Naive thymus-derived CD8-positive, alpha-beta T cell (primary cell): Measurements from ENCODE around the gene DUSP14. TPM values are rescaled to one million over a fixed set of nuclear protein-coding genes. Genes with fewer than 3 reads are reported as not detected.

Source experiments
- ATAC-seq, 2 donors: fragments of 150-1000 bp; cut with Tn5 transposase in 1 of 2; sonication (Bioruptor Pico), chemical (Tn5 transposase) in 1 of 2; 1 replicate in 1 of 2; 2 replicates in 1 of 2; pipeline ENCODE4 v1.10.0; 2021; ENCODE audit warnings: mild to moderate bottlenecking in 2 of 2, moderate library complexity in 2 of 2
- POLR2A ChIA-PET: fragments of 350-600 bp; sonication (Branson Sonifier 250); formaldehyde crosslinking; loops from one replicate; lab custom pipeline; 2021; ENCODE audit warnings: antibody characterized with exemption; lab: Charles Lee
- DNase-seq, 10 donors: peaks; one replicate each; pipeline versions ENCODE4 v3.0.0 to v3.0.0-alpha.2; 2020 to 2022
- H3K27ac Mint-ChIP-seq, 10 donors: one replicate each; pipeline ENCODE4 v1.8.0; 2020 to 2022; ENCODE audit warnings: mild to moderate bottlenecking in 10 of 10, mixed read lengths in 10 of 10, moderate library complexity in 4 of 10, inconsistent platforms in 1 of 10
- H3K27me3 Mint-ChIP-seq, 5 donors: one replicate each; pipeline ENCODE4 v1.8.0; 2021 to 2022; ENCODE audit warnings: mixed read lengths in 5 of 5
- H3K36me3 Mint-ChIP-seq, 3 donors: one replicate each; pipeline ENCODE4 v1.8.0; 2020 to 2022; ENCODE audit warnings: mixed read lengths in 3 of 3, mild to moderate bottlenecking in 2 of 3, inconsistent platforms in 1 of 3
- H3K4me1 Mint-ChIP-seq, 4 donors: one replicate each; pipeline ENCODE4 v1.8.0; 2021 to 2022; ENCODE audit warnings: mixed read lengths in 4 of 4
- H3K4me3 Mint-ChIP-seq, 10 donors: one replicate each; pipeline ENCODE4 v1.8.0; 2020 to 2022; ENCODE audit warnings: mild to moderate bottlenecking in 10 of 10, mixed read lengths in 10 of 10, moderate library complexity in 6 of 10, inconsistent platforms in 1 of 10
- H3K9me3 Mint-ChIP-seq, 9 donors: one replicate each; pipeline ENCODE4 v1.8.0; 2020 to 2022; ENCODE audit warnings: mixed read lengths in 9 of 9, mild to moderate bottlenecking in 3 of 9, inconsistent platforms in 1 of 9, moderate library complexity in 1 of 9
- polyA plus RNA-seq, 3 donors: library from polyadenylated mRNA; unstranded; fragments of 300-500 nt; fragmentation: Illumina TruSeq; gene quantifications; one replicate each; pipeline ENCODE4 v1.2.3, GENCODE V29; 2021
- total RNA-seq, 8 experiments: library from RNA in 2 of 8; stranded (reverse) in 2 of 8; gene quantifications; one replicate each; pipeline ENCODE4 v1.2.3 and lab custom pipeline; 2021 to 2026

DUSP14 gene
- total and polyA plus RNA-seq, 5 experiments from 2014 or later: 6.8 to 17.4 (median 13.8) TPM

DNA sequence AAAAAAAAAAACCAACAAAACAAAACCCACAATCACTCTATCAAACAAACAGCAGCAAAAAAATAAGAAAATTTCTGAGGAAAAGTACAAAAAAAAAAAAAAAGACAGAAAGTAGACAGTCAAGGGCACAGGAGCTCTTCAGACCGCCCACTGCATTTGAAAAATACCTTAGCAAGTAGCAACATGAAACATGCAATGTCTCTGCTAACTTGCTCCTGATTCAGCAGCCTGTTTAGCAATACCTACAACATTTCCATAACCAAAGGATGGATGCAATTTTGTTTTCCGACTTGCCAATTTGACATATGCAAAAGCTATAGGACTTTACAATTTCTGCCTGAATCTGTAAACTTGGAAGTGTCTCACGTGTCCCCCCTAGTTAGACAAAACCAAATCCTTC lies 62.1 kb downstream of the DUSP14 start:
- Mint-ChIP-seq H3K4me1 (peaks cover 30 to 77% (median 61%) of the 10 kb centered on the region in 4 donors), H3K4me3 (peak overlapping the region in 8 of 10 donors; percentile 13 to 57 (median 43)), H3K9me3 (no peaks in the 10 kb centered on the region), H3K36me3 (peaks cover 0 to 87% (median 4%) of the 10 kb centered on the region in 3 donors), H3K27me3 (no peaks in the 10 kb centered on the region), H3K27ac (peak overlapping the region in 8 of 10 donors; percentile 26 to 86 (median 74))
- ATAC-seq: no peak
- no peak for DNase-seq
- POLR2A ChIA-PET: interaction anchor here (0.6 to 0.7 kb wide), 2 partner anchors 42 to 52 kb away, joined by 3 read pairs; no protein-coding TSS in a partner anchor

DNA sequence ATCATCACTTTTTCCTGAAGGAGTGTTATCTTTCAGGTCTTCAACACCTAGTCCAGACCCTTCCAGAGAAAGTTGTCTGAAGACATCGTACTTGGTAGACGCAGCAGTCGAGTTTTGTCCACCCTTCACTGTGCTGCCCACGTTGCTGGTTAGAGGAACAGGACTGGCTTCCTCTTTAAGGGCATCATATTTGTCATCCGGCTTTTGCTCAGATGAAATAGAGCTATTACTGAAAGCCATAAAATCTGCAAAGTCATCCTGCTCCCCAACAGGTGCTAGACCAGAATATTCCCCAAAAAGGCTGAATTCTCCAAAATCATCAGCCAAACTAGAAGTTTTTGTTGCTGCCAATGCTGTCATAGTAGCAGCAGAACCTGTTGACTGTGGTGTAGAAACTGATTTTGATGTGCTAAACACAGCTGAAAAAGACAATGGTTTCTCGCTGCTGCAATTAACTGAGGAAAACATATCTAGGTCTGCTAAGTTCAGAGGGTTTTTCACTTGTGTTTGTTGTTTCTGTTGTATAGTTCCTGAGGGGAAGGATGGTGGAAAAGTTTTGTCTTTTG lies 63.8 kb downstream of the DUSP14 start:
- ATAC-seq: no peak
- H3K27me3 Mint-ChIP-seq: no peaks in the 10 kb centered on the region
- no peak for DNase-seq
- POLR2A ChIA-PET: no interaction called here
- H3K9me3 Mint-ChIP-seq: no peaks in the 10 kb centered on the region
- H3K36me3 Mint-ChIP-seq: peaks cover 0 to 90% (median 4%) of the 10 kb centered on the region in 3 donors
- peak overlapping the region in 8 of 10 donors; percentile 34 to 86 (median 73) for H3K27ac Mint-ChIP-seq
- H3K4me1 Mint-ChIP-seq: peaks cover 25 to 60% (median 53%) of the 10 kb centered on the region in 4 donors
- peak overlapping the region in 5 of 10 donors; percentile 6 to 62 (median 46) for H3K4me3 Mint-ChIP-seq

- peaks cover 0 to 91% (median 9%) of the 10 kb centered on the region in 3 donors for H3K36me3 Mint-ChIP-seq
- ATAC-seq: no peak
- DNase-seq: no peak
- H3K4me1 Mint-ChIP-seq: peaks cover 23 to 50% (median 43%) of the 10 kb centered on the region in 4 donors
- no peaks in the 10 kb centered on the region for H3K9me3 Mint-ChIP-seq
- H3K27me3 Mint-ChIP-seq: no peaks in the 10 kb centered on the region
- H3K4me3 Mint-ChIP-seq: no peak overlapping the region
- H3K27ac Mint-ChIP-seq: peak overlapping the region in 3 of 10 donors; percentile 7 to 52 (median 32)
- POLR2A ChIA-PET: no interaction called here
Measured at GRCh38 chr17:37555386-37555785, 65.7 kb downstream of the DUSP14 start.

DNA sequence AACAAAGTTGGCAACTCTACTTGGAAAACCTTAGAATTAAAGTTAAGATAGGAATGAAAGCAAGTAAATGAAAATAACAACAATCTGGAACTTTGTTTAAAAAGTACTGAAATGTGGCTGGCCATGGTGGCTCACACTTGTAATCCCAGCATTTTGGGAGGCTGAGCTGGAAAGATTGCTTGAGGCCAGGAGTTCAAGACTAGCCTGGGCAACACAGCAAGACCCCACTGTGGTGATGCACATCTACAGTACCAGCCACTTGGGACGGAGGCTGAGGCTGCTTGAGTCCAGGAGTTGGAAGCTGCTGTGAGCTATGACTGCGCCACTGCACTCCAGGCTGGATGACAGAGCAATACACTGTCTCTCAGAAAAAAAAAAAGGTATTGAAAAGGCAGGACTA lies 67.8 kb downstream of the DUSP14 start:
- Mint-ChIP-seq H3K36me3 (peaks cover 0 to 86% (median 10%) of the 10 kb centered on the region in 3 donors), H3K4me3 (no peak overlapping the region)
- POLR2A ChIA-PET: no interaction called here

GRCh38 chr17:37558299-37558698 lies 68.6 kb downstream of the DUSP14 start:
- no peaks in the 10 kb centered on the region for H3K9me3 Mint-ChIP-seq
- DNase-seq (no peak), ATAC-seq (no peak)
- peaks cover 7 to 27% (median 19%) of the 10 kb centered on the region in 4 donors for H3K4me1 Mint-ChIP-seq
- peak overlapping the region in 7 of 10 donors; percentile 2 to 72 (median 20) for H3K27ac Mint-ChIP-seq
- POLR2A ChIA-PET: no interaction called here
- H3K36me3 Mint-ChIP-seq: peaks cover 0 to 83% (median 10%) of the 10 kb centered on the region in 3 donors
- no peak overlapping the region for H3K4me3 Mint-ChIP-seq
- H3K27me3 Mint-ChIP-seq: no peaks in the 10 kb centered on the region

More for the DNA sequence above, 67.8 kb downstream of the DUSP14 start:
- ATAC-seq (no peak), DNase-seq (no peak)
- H3K9me3 Mint-ChIP-seq: no peaks in the 10 kb centered on the region
- no peaks in the 10 kb centered on the region for H3K27me3 Mint-ChIP-seq
- peaks cover 13 to 34% (median 27%) of the 10 kb centered on the region in 4 donors for H3K4me1 Mint-ChIP-seq
- peak overlapping the region in 2 of 10 donors; percentile 17 to 20 for H3K27ac Mint-ChIP-seq

- POLR2A ChIA-PET: no interaction called here
- Mint-ChIP-seq H3K27me3 (no peaks in the 10 kb centered on the region), H3K4me3 (no peak overlapping the region), H3K9me3 (peaks cover 0 to 2% (median 0%) of the 10 kb centered on the region in 9 donors), H3K27ac (peak overlapping the region in 7 of 10 donors; percentile 10 to 63 (median 44)), H3K4me1 (peaks cover 9 to 21% (median 15%) of the 10 kb centered on the region in 4 donors), H3K36me3 (peaks cover 11 to 84% (median 29%) of the 10 kb centered on the region in 3 donors)
- ATAC-seq (no peak), DNase-seq (no peak)
Measured at GRCh38 chr17:37562016-37562745, 72.5 kb downstream of the DUSP14 start.

Other genes with a start within 250 kb of the DUSP14 start
- gene C17orf78, start 113.9 kb upstream of the DUSP14 start, total RNA-seq: not detected
- not detected for gene C17orf78, start 113.9 kb upstream of the DUSP14 start, polyA plus RNA-seq
- 10 to 100 TPM; 11.8 to 15.2 TPM for gene ACACA, start 83.1 kb upstream of the DUSP14 start, total RNA-seq
- 1 to 10 TPM; 5.7 to 9.0 (median 7.4) TPM for gene ACACA, start 83.1 kb upstream of the DUSP14 start, polyA plus RNA-seq
- 10 to 100 TPM; 28.4 to 32.4 TPM for gene TADA2A, start 83.0 kb upstream of the DUSP14 start, total RNA-seq
- 10 to 100 TPM in 2 of 3 donors, 1 to 10 TPM in 1; 6.9 to 17.4 (median 11.6) TPM for gene TADA2A, start 83.0 kb upstream of the DUSP14 start, polyA plus RNA-seq
- 100 to 1,000 TPM; 142 to 149 TPM for gene SYNRG, start 119.5 kb downstream of the DUSP14 start, total RNA-seq
- gene SYNRG, start 119.5 kb downstream of the DUSP14 start, polyA plus RNA-seq: 10 to 100 TPM; 71.8 to 91.8 (median 87.2) TPM
- 10 to 100 TPM; 30.3 to 33.6 TPM for gene DDX52, start 153.6 kb downstream of the DUSP14 start, total RNA-seq
- 10 to 100 TPM; 12.6 to 13.1 (median 12.7) TPM for gene DDX52, start 153.6 kb downstream of the DUSP14 start, polyA plus RNA-seq